Stimulated activated CD8-positive, alpha-beta memory T cell treated with anti-CD3 and anti-CD28 coated beads, Interleukin-7, amount 100 ng/mL, for 24 hours (primary cell): Measurements from ENCODE around the gene TTC38.
"Not testable (repeated sequence)": the region's sequence is repeated elsewhere in the genome, so short reads cannot be mapped to it uniquely, and the experiment has no call there.

ENCODE experiments used
- DNase-seq: peaks from one replicate; pipeline ENCODE4 v3.0.0-alpha.2; 2020; ENCODE audit warnings: low read depth

TTC38 gene

GRCh38 chr22:46246178-46246577 lies 21.6 kb upstream of the TTC38 start:
- DNase-seq, result no peak

- no peak for DNase-seq
Observed at GRCh38 chr22:46247443-46247975, 20.3 kb upstream of the TTC38 start.

GRCh38 chr22:46250035-46250782 lies 17.6 kb upstream of the TTC38 start, which contains the start of gene CDPF1:
Gene CDPF1 (minus strand): TSS chr22:46250293. CDS start chr22:46248284, 2,009 bp downstream.
- DNase-seq, result peak; percentile 75

GRCh38 chr22:46250783-46251125 lies 17.1 kb upstream of the TTC38 start:
- DNase-seq, result no peak

- no peak for DNase-seq
Observed at GRCh38 chr22:46251266-46251665, 16.5 kb upstream of the TTC38 start.

- no peak for DNase-seq
Observed at GRCh38 chr22:46251816-46252380, 15.9 kb upstream of the TTC38 start.

- DNase-seq, result no peak
Observed at GRCh38 chr22:46256358-46256958, 11.3 kb upstream of the TTC38 start.

GRCh38 chr22:46259374-46259773 lies 8.4 kb upstream of the TTC38 start:
- no peak for DNase-seq

- DNase-seq, result no peak
Observed at GRCh38 chr22:46260038-46260437, 7.8 kb upstream of the TTC38 start.

- no peak for DNase-seq
Observed at GRCh38 chr22:46262449-46263215, 5.2 kb upstream of the TTC38 start.

- no peak for DNase-seq
Observed at GRCh38 chr22:46263216-46263590, 4.6 kb upstream of the TTC38 start, which contains the start of gene PKDREJ. Gene PKDREJ (minus strand): TSS chr22:46263343. CDS start chr22:46263322, 21 bp downstream.

- DNase-seq, result not testable (repeated sequence)
Observed at GRCh38 chr22:46264520-46264919, 3.3 kb upstream of the TTC38 start.

GRCh38 chr22:46265627-46266026 lies 2.2 kb upstream of the TTC38 start:
- not testable (repeated sequence) for DNase-seq

GRCh38 chr22:46269564-46269963 lies 1.8 kb downstream of the TTC38 start:
- DNase-seq, result no peak

GRCh38 chr22:46272196-46272595 lies 4.4 kb downstream of the TTC38 start:
- no peak for DNase-seq

- no peak for DNase-seq
Observed at GRCh38 chr22:46272762-46273431, 5.1 kb downstream of the TTC38 start.

- no peak for DNase-seq
Observed at GRCh38 chr22:46273432-46274148, 5.8 kb downstream of the TTC38 start.

- no peak for DNase-seq
Observed at GRCh38 chr22:46274381-46274780, 6.6 kb downstream of the TTC38 start.

GRCh38 chr22:46275455-46276122 lies 7.8 kb downstream of the TTC38 start:
- DNase-seq, result no peak

GRCh38 chr22:46276563-46276962 lies 8.8 kb downstream of the TTC38 start:
- DNase-seq, result no peak
